Measurements from ENCODE around the gene KRT33A. TPM values are rescaled to one million over a fixed set of nuclear protein-coding genes. Genes with fewer than 3 reads are reported as not detected.

The KRT33A gene
- total RNA-seq, 1 experiment from 2014 or later = not detected

GRCh38 chr17:41325611-41326010, 25.0 kb downstream of the KRT33A start:
- CTCF ChIA-PET = no interaction called here
- TF ChIP-seq EZH2 (IDR thresholded peaks at IDR 0.05; ENCODE audit: borderline replicate concordance, low read depth, low read length, poor library complexity, severe bottlenecking) = no peak
- no peak for TF ChIP-seq CTCF (conservative IDR thresholded peaks at IDR 0.05; ENCODE audit: low read depth, low read length)
- intact Hi-C loops (cut with micrococcal nuclease; ENCODE audit: unreplicated experiment) = loop anchor here (2.0 to 5.0 kb wide), 3 partner anchors 178 to 468 kb away; partner anchors contain the start of gene KRTAP4-5

GRCh38 chr17:41325126-41325525, 25.5 kb downstream of the KRT33A start:
- Histone ChIP-seq H3K4me1 (ENCODE audit: insufficient read depth, low read length, poor library complexity, severe bottlenecking) (no peaks in the 10 kb centered on the region), H3K27me3 (replicated peaks; ENCODE audit: insufficient read depth, low read depth, low read length, poor library complexity) (no peaks in the 10 kb centered on the region), H3K9me3 (ENCODE audit: low read depth, low read length, poor library complexity, severe bottlenecking) (no peaks in the 10 kb centered on the region), H3K4me3 (ENCODE audit: low read depth, low read length, poor library complexity, severe bottlenecking) (no peak overlapping the region), H3K36me3 (ENCODE audit: insufficient read depth, low read length, poor library complexity, severe bottlenecking) (no peaks in the 10 kb centered on the region), H3K27ac (ENCODE audit: low read depth, low read length, poor library complexity, severe bottlenecking) (no peak overlapping the region)
- no peak for TF ChIP-seq EZH2 (IDR thresholded peaks at IDR 0.05; ENCODE audit: borderline replicate concordance, low read depth, low read length, poor library complexity, severe bottlenecking)
- TF ChIP-seq CTCF (conservative IDR thresholded peaks at IDR 0.05; ENCODE audit: low read depth, low read length) = no peak
- no TSS peak for BruUV-seq (replicated peaks)
- ChIA-PET CTCF (no interaction called here), POLR2A (ENCODE audit: low non-redundant PET) (no interaction called here)
- intact Hi-C loops (cut with micrococcal nuclease; ENCODE audit: unreplicated experiment) = loop anchor here (2.0 to 5.0 kb wide), 3 partner anchors 178 to 468 kb away; partner anchors contain the start of gene KRTAP4-5
- DNase-seq (ENCODE audit: low spot score) = no peak

More at GRCh38 chr17:41325611-41326010, 25.0 kb downstream of the KRT33A start:
- BruUV-seq (replicated peaks) = no TSS peak
- H3K27ac ChIP-seq (ENCODE audit: low read depth, low read length, poor library complexity, severe bottlenecking) = no peak overlapping the region
- POLR2A ChIA-PET (ENCODE audit: low non-redundant PET) = no interaction called here
- no peak overlapping the region for H3K4me3 ChIP-seq (ENCODE audit: low read depth, low read length, poor library complexity, severe bottlenecking)
- no peaks in the 10 kb centered on the region for H3K36me3 ChIP-seq (ENCODE audit: insufficient read depth, low read length, poor library complexity, severe bottlenecking)
- DNase-seq (ENCODE audit: low spot score) = no peak
- H3K27me3 ChIP-seq (replicated peaks; ENCODE audit: insufficient read depth, low read depth, low read length, poor library complexity) = no peaks in the 10 kb centered on the region
- H3K4me1 ChIP-seq (ENCODE audit: insufficient read depth, low read length, poor library complexity, severe bottlenecking) = no peaks in the 10 kb centered on the region
- H3K9me3 ChIP-seq (ENCODE audit: low read depth, low read length, poor library complexity, severe bottlenecking) = no peaks in the 10 kb centered on the region

- Histone ChIP-seq H3K4me1 (ENCODE audit: insufficient read depth, low read length, poor library complexity, severe bottlenecking) (no peaks in the 10 kb centered on the region), H3K36me3 (ENCODE audit: insufficient read depth, low read length, poor library complexity, severe bottlenecking) (no peaks in the 10 kb centered on the region), H3K4me3 (ENCODE audit: low read depth, low read length, poor library complexity, severe bottlenecking) (no peak overlapping the region), H3K9me3 (ENCODE audit: low read depth, low read length, poor library complexity, severe bottlenecking) (no peaks in the 10 kb centered on the region), H3K27me3 (replicated peaks; ENCODE audit: insufficient read depth, low read depth, low read length, poor library complexity) (no peaks in the 10 kb centered on the region), H3K27ac (ENCODE audit: low read depth, low read length, poor library complexity, severe bottlenecking) (no peak overlapping the region)
- TF ChIP-seq EZH2 (IDR thresholded peaks at IDR 0.05; ENCODE audit: borderline replicate concordance, low read depth, low read length, poor library complexity, severe bottlenecking) = no peak
- peak; percentile 29; the same call in 1 of the 2 replicates for TF ChIP-seq CTCF (conservative IDR thresholded peaks at IDR 0.05; ENCODE audit: low read depth, low read length)
- no peak for DNase-seq (ENCODE audit: low spot score)
- CTCF ChIA-PET = no interaction called here
- POLR2A ChIA-PET (ENCODE audit: low non-redundant PET) = no interaction called here
- no TSS peak for BruUV-seq (replicated peaks)
- intact Hi-C loops (cut with micrococcal nuclease; ENCODE audit: unreplicated experiment) = loop anchor here (2.0 to 5.0 kb wide), 3 partner anchors 177 to 467 kb away; partner anchors contain the start of gene KRTAP4-5
Measured at GRCh38 chr17:41324180-41325075, 26.2 kb downstream of the KRT33A start.
